DMS153 treated with DMSO at 0.1 percent for 48 hours (cell line): ENCODE results near the gene GGACT.

Experiments
- DNase-seq: peaks from one replicate; lab custom pipeline; 2025; ENCODE audit not compliant: unreplicated experiment; lab: John Stamatoyannopoulos, UW

Gene GGACT

GRCh38 chr13:100552755-100553154 is 35.8 kb downstream of the GGACT start:
- no peak for DNase-seq

GRCh38 chr13:100549316-100549715 is 39.3 kb downstream of the GGACT start:
- DNase-seq = no peak

- DNase-seq = no peak
Measured at GRCh38 chr13:100547791-100548201, 40.8 kb downstream of the GGACT start.

- no peak for DNase-seq
Measured at GRCh38 chr13:100546713-100547405, 41.7 kb downstream of the GGACT start.

GRCh38 chr13:100545684-100546061 is 42.9 kb downstream of the GGACT start:
- DNase-seq = no peak

GRCh38 chr13:100544866-100545683 is 43.5 kb downstream of the GGACT start:
- DNase-seq = peak; percentile 17

GRCh38 chr13:100543872-100544602 is 44.6 kb downstream of the GGACT start:
- no peak for DNase-seq

- DNase-seq = no peak
Measured at GRCh38 chr13:100542826-100543156, 45.8 kb downstream of the GGACT start.

GRCh38 chr13:100541897-100542825 is 46.4 kb downstream of the GGACT start:
- no peak for DNase-seq

- DNase-seq = no peak
Measured at GRCh38 chr13:100540621-100541020, 48.0 kb downstream of the GGACT start.

- DNase-seq = no peak
Measured at GRCh38 chr13:100537951-100538462, 50.6 kb downstream of the GGACT start.

- DNase-seq = no peak
Measured at GRCh38 chr13:100537486-100537885, 51.1 kb downstream of the GGACT start.

GRCh38 chr13:100536643-100537180 is 51.9 kb downstream of the GGACT start:
- no peak for DNase-seq

GRCh38 chr13:100535426-100536135 is 53.0 kb downstream of the GGACT start:
- DNase-seq = no peak

GRCh38 chr13:100534911-100535310 is 53.7 kb downstream of the GGACT start:
- DNase-seq = no peak

- no peak for DNase-seq
Measured at GRCh38 chr13:100534147-100534843, 54.3 kb downstream of the GGACT start.

GRCh38 chr13:100533588-100534041 is 55.0 kb downstream of the GGACT start:
- peak; percentile 62 for DNase-seq

GRCh38 chr13:100532836-100533435 is 55.7 kb downstream of the GGACT start:
- DNase-seq = no peak
